ENCODE data around the gene SLC6A7.

The SLC6A7 gene

DNA sequence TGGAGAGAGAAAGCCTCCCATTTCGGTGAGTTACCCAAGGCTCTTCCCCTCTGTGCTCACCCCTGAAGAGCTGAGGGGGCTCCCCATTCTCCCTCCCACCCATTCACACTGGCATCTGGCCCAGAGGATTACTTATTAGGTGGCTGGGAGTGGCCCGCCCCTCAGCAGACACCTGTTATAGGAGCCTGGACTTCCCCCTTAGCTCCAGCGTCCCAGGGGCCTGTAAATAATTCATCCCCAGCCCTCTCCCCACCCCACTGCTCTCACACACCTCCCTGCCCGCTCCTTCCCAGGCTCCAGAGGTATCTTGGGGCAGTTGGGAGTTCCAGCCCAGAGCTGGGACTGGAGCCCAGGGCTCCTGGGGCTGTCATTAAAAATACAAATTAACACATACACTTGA, 11.6 kb upstream of the SLC6A7 start:
- Histone ChIP-seq H3K27ac (no peak overlapping the region), H3K36me3 (ENCODE audit: control insufficient read depth, insufficient read depth, low read length) (no peaks in the 10 kb centered on the region), H3K9ac (no peak overlapping the region), H3K9me3 (ENCODE audit: control insufficient read depth, low read length) (no peaks in the 10 kb centered on the region), H3K4me2 (ENCODE audit: low read length) (no peak overlapping the region), H3K79me2 (no peaks in the 10 kb centered on the region), H3K4me1 (no peaks in the 10 kb centered on the region), H3K4me3 (ENCODE audit: low read depth, low read length) (no peak overlapping the region), H2AFZ (no peak overlapping the region), H3K27me3 (ENCODE audit: control insufficient read depth, insufficient read depth, low read length) (no peaks in the 10 kb centered on the region)
- TF ChIP-seq CTCF (IDR thresholded peaks at IDR 0.05), result no peak

- Histone ChIP-seq H3K9ac (no peak overlapping the region), H3K9me3 (ENCODE audit: control insufficient read depth, low read length) (no peaks in the 10 kb centered on the region), H3K4me2 (ENCODE audit: low read length) (no peak overlapping the region), H3K79me2 (no peaks in the 10 kb centered on the region), H3K27me3 (ENCODE audit: control insufficient read depth, insufficient read depth, low read length) (no peaks in the 10 kb centered on the region), H2AFZ (no peak overlapping the region), H3K4me1 (no peaks in the 10 kb centered on the region), H3K4me3 (ENCODE audit: low read depth, low read length) (no peak overlapping the region), H3K27ac (no peak overlapping the region), H3K36me3 (ENCODE audit: control insufficient read depth, insufficient read depth, low read length) (no peaks in the 10 kb centered on the region)
- TF ChIP-seq CTCF (IDR thresholded peaks at IDR 0.05), result no peak
These were observed 10.7 kb upstream of the SLC6A7 start for GRCh38 chr5:150179019-150179620.

DNA sequence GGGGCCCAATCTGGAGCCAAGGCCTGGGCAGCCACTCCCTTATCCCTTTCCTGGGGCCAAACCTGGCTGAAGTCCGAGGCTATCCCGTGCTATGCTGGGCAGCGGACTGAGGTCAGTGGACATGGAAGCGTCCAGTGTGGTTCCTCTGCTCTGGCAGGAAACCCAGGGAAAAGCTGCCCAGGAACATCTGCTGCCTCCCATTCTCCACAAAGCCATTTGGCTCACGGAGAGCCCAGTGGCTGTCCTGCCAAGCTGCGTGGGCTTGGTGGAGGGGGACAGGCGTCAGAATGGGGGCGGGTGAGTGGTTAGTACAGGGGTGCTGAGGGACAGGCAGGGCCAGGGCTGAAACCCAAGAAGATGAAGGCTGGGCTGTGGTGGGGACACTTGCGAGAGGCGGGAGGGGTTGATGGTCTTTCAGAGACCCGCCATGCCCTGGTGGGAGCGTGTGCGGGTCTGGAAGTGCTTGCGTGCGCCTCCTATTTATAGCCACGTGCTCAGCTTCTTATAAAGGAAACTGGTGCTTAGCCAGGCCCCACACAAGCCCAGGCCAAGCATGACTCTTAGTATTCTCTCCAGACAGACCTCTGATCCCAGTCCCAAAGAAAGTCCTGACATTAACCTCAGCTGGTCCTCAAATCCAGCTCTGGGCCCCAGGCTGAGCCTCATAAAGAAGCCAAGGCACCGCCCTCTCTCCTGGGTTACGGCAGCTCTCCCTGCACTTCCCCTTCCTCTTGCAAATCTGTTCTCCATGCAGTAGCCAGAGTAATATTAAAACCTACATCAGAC, 9.4 kb upstream of the SLC6A7 start:
- Histone ChIP-seq H3K36me3 (ENCODE audit: control insufficient read depth, insufficient read depth, low read length) (no peaks in the 10 kb centered on the region), H3K79me2 (no peaks in the 10 kb centered on the region), H3K27me3 (ENCODE audit: control insufficient read depth, insufficient read depth, low read length) (no peaks in the 10 kb centered on the region), H3K9ac (no peak overlapping the region), H3K4me2 (ENCODE audit: low read length) (no peak overlapping the region), H3K9me3 (ENCODE audit: control insufficient read depth, low read length) (no peaks in the 10 kb centered on the region), H2AFZ (no peak overlapping the region), H3K4me1 (no peaks in the 10 kb centered on the region), H3K4me3 (ENCODE audit: low read depth, low read length) (no peak overlapping the region), H3K27ac (no peak overlapping the region)
- TF ChIP-seq CTCF (IDR thresholded peaks at IDR 0.05), result no peak

DNA sequence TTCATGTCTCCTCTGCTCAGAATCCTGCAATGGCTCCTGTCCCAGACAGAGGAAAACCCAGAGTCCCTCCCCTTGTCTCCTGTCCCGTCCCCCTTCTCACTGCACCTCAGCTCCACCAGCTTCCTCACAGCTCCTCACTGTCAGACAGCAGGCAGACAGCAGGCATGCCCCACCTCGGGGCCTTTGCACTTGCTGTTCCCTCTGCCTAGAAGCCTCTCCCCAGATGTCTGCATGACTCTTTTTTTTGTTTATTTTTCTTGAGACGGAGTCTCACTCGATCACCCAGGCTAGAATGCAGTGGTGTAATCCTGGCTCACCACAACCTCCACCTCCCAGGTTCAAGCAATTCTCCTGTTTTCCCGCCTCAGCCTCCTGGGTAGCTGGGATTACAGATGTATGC, 8.8 kb upstream of the SLC6A7 start:
- no peaks in the 10 kb centered on the region for H3K4me1 ChIP-seq
- no peak overlapping the region for H3K4me2 ChIP-seq (ENCODE audit: low read length)
- H3K27ac ChIP-seq, result no peak overlapping the region
- H3K27me3 ChIP-seq (ENCODE audit: control insufficient read depth, insufficient read depth, low read length), result no peaks in the 10 kb centered on the region
- no peak overlapping the region for H3K4me3 ChIP-seq (ENCODE audit: low read depth, low read length)
- no peaks in the 10 kb centered on the region for H3K79me2 ChIP-seq
- no peak overlapping the region for H3K9ac ChIP-seq
- no peak for TF ChIP-seq CTCF (IDR thresholded peaks at IDR 0.05)
- H3K9me3 ChIP-seq (ENCODE audit: control insufficient read depth, low read length), result no peaks in the 10 kb centered on the region
- no peak overlapping the region for H2AFZ ChIP-seq
- no peaks in the 10 kb centered on the region for H3K36me3 ChIP-seq (ENCODE audit: control insufficient read depth, insufficient read depth, low read length)

Measured in parathyroid adenoma (tissue), 2 donors.